Esophagus squamous epithelium (tissue), 4 donors: ENCODE data around the gene TMED1.
"Not testable (repeated sequence)": the region's sequence is repeated elsewhere in the genome, so short reads cannot be mapped to it uniquely, and the experiment has no call there.

Experiments
- CTCF ChIP-seq, 6 experiments: fragments of 450-650 bp in 4 of 6; fragments of 200-600 bp in 2 of 6; sonication (generic) in 2 of 6; IDR thresholded peaks; one replicate each; pipeline ENCODE4 v1.5.1; 2016 to 2019; ENCODE audit warnings: antibody characterized with exemption in 6 of 6, mild to moderate bottlenecking in 4 of 6, moderate library complexity in 4 of 6
- POLR2A ChIP-seq, 4 donors: fragments of 450-650 bp; IDR thresholded peaks; one replicate each; pipeline ENCODE4 v1.6.1; 2017; ENCODE audit warnings: antibody characterized with exemption in 4 of 4, mild to moderate bottlenecking in 4 of 4, moderate library complexity in 3 of 4

- not testable (repeated sequence) for TF ChIP-seq CTCF, POLR2A (IDR thresholded peaks at IDR 0.05)
These were observed 20.9 kb upstream of the TMED1 start for GRCh38 chr19:10856899-10857298.
